Measurements from ENCODE around the gene ZIC5.

ZIC5 gene

GRCh38 chr13:99971576-99972189, at the start of gene ZIC5:
ZIC5 (minus strand) TSS chr13:99971767; CDS start chr13:99971603, 164 bp downstream.
- no peak for DNase-seq (ENCODE audit: low read depth, low spot score)

GRCh38 chr13:100019780-100020356, 48.3 kb upstream of the ZIC5 start:
- DNase-seq (ENCODE audit: low read depth, low spot score), result no peak

- no peak for DNase-seq (ENCODE audit: low read depth, low spot score)
Observed at GRCh38 chr13:100014621-100015020, 43.1 kb upstream of the ZIC5 start.

- DNase-seq (ENCODE audit: low read depth, low spot score), result no peak
Observed at GRCh38 chr13:99998261-99998660, 26.7 kb upstream of the ZIC5 start.

GRCh38 chr13:99997702-99998214, 26.2 kb upstream of the ZIC5 start:
- no peak for DNase-seq (ENCODE audit: low read depth, low spot score)

- DNase-seq (ENCODE audit: low read depth, low spot score), result no peak
Observed at GRCh38 chr13:99996381-99996973, 24.9 kb upstream of the ZIC5 start.

- DNase-seq (ENCODE audit: low read depth, low spot score), result no peak
Observed at GRCh38 chr13:99995589-99996380, 24.2 kb upstream of the ZIC5 start.

GRCh38 chr13:99995104-99995588, 23.6 kb upstream of the ZIC5 start:
- DNase-seq (ENCODE audit: low read depth, low spot score), result no peak

- DNase-seq (ENCODE audit: low read depth, low spot score), result no peak
Observed at GRCh38 chr13:99994638-99995020, 23.1 kb upstream of the ZIC5 start.

GRCh38 chr13:99993660-99994637, 22.4 kb upstream of the ZIC5 start:
- no peak for DNase-seq (ENCODE audit: low read depth, low spot score)

- no peak for DNase-seq (ENCODE audit: low read depth, low spot score)
Observed at GRCh38 chr13:99992949-99993351, 21.4 kb upstream of the ZIC5 start.

GRCh38 chr13:99991828-99992775, 20.5 kb upstream of the ZIC5 start:
- no peak for DNase-seq (ENCODE audit: low read depth, low spot score)

GRCh38 chr13:99991013-99991827, 19.7 kb upstream of the ZIC5 start:
- DNase-seq (ENCODE audit: low read depth, low spot score), result no peak

GRCh38 chr13:99990126-99990977, 18.8 kb upstream of the ZIC5 start:
- DNase-seq (ENCODE audit: low read depth, low spot score), result no peak

- no peak for DNase-seq (ENCODE audit: low read depth, low spot score)
Observed at GRCh38 chr13:99989276-99990125, 17.9 kb upstream of the ZIC5 start.

GRCh38 chr13:99988529-99989275, 17.1 kb upstream of the ZIC5 start:
- DNase-seq (ENCODE audit: low read depth, low spot score), result no peak

Data from activated CD4-positive, CD25-positive, alpha-beta regulatory T cell treated with anti-CD3 and anti-CD28 coated beads, Interleukin-2, amount 50 U/mL, for 16 hours (primary cell).